Islet precursor cell (in vitro differentiated cells): ENCODE results near the gene GOLGB1.

Experiments used
- DNase-seq: peaks from one replicate; pipeline ENCODE4 v3.0.0-alpha.2; 2018

Gene GOLGB1

DNA sequence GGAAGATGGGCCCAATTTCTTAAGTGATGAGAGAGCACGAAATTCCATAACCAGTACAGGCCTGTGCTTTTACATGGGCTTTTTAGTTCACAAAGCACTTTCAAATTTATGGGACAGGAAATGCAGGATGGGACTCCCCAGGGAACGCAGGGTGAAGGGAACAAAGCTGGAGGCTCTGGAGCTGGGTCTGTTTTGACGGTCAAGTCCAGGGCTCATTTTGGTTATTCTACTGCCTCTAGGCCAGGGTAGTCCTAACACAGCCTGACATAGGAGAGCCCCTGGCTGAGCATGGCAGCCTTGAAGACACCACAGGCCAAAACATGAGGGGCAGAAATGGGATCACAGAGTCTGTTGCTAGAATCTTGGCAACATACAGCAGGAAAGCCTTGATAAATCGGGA, 122.3 kb downstream of the GOLGB1 start:
- peak; percentile 26 for DNase-seq

DNA sequence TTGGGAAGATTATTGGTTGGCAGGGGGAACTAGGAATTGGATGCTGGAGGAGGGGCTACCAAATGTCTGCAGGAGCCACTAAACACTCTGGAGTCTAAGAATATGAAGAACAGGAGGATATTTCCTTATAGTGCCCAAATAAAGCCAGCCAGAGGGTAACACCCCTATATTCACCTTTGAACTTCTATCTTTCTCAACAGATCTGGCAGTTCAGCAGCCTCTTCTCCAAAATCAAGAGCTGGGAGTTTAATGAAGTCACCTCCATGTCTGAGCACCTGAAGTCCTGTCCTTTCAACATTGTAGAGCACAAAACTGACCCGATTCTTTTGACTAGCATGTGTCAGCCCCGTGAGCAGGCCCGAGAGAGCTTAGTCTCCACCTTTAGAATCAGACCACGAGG, 123.0 kb downstream of the GOLGB1 start:
- DNase-seq, result peak; percentile 28

DNA sequence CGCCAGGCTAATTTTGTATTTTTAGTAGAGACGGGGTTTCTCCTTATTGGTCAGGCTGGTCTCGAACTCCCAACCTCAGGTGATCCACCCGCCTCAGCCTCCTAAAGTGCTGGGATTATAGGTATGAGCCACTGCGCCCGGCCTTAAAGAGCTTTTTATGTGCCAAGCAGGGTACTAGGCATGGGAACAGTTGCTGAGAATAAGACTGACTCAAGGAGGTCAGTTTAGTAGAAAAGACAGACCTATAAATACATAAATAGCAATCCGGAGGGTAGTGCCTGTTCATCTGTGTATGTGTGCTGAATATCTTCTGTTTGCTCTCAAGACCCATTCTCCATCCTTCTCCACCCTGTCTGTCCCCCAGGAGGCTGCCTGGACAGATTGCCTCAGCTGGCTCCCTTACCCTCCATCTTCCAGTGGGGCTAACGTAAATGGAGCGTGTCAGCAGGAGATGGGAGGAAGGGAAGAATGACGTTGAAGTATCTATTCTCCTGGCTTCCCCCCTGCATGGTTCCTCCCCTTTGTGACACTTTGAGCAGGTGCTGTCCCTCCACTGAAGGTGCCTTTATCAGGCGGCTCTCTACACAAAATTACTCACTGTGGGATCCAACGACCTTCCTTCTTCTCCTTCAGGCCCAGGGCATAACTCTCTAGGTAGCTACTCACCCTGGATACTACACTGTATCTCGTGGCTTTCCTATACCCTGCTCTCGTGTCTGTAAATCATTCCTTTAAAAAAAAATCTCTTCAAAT, 125.2 kb downstream of the GOLGB1 start:
- peak; percentile 26 for DNase-seq

DNA sequence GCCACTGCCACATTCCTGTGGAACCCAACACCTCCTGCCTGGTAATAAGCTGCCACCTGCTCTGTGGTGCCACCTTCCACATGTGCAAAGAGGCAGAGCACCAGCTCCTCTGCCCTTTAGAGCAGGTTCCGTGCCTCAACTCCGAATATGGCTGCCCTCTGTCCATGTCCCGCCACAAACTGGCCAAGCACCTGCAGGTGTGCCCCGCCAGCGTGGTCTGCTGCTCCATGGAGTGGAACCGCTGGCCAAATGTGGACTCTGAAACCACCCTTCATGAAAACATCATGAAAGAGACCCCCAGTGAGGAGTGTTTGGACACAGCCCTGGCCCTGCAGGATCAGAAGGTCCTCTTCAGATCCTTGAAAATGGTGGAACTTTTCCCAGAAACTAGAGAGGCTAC, 128.1 kb downstream of the GOLGB1 start:
- DNase-seq, result peak; percentile 42

DNA sequence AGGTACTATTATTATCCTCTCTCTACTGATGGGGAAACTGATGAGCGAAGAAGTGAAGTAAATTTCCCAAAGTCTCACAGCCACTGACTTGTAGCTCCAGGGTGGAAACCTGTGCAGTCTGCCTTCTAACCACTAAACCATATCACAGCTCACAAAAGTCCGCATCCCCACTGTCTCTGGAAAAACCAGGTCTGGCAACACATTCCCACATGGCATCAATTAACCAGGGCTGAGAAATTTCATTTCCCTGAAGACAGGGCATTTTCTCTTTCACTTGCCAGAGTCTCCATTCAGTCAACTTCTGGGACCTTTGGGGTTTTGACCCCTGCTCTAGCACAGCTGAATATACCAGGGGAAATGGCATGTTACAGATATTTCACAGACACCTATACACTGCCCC, 129.8 kb downstream of the GOLGB1 start:
- no peak for DNase-seq
